HCT116 (cell line): ENCODE results near the gene GUCA2A. TPM values are rescaled to one million over a fixed set of nuclear protein-coding genes. Genes with fewer than 3 reads are reported as not detected.

Experiments
- ATAC-seq: fragments of 200-7000 bp; cut with Tn5 transposase; 2 replicates; pipeline ENCODE4 v1.9.1; 2020; ENCODE audit warnings: mild to moderate bottlenecking, moderate library complexity
- BruUV-seq: library from RNA; stranded (reverse); fragments of 400-500 nt; replicated peaks from 2 replicates; lab custom pipeline; 2021; lab: Mats Ljungman, UMichigan
- CTCF ChIA-PET: fragments of 300-600 bp; sonication (Branson Sonifier 250); formaldehyde crosslinking; loops from one replicate; lab custom pipeline; 2021; ENCODE audit warnings: antibody characterized with exemption; lab: Charles Lee
- POLR2A ChIA-PET: fragments of 300-600, 350-600 bp; sonication (Branson Sonifier 250); formaldehyde crosslinking; loops from one replicate; lab custom pipeline; 2021; ENCODE audit warnings: antibody characterized with exemption; lab: Charles Lee
- RAD21 ChIA-PET, 2 experiments: fragments of 300-600 bp; sonication (Branson Sonifier 250); formaldehyde crosslinking; loops; one replicate each; lab custom pipeline; 2023; ENCODE audit warnings: low total read pairs in 2 of 2; ENCODE audit not compliant: uncharacterized antibody in 2 of 2, unreplicated experiment in 2 of 2, low non-redundant PET in 1 of 2; lab: Charles Lee
- DNase-seq: peaks from one replicate; pipeline ENCODE4 v3.0.0-alpha.2; 2010; ENCODE audit warnings: low read depth, low spot score
- H2AFZ ChIP-seq: fragments of 200-600 bp; shearing (Covaris generic), sonication (generic); 2 replicates; pipeline ENCODE4 v1.6.1; 2017; ENCODE audit warnings: low read depth, mixed run types, mixed read lengths, antibody characterized with exemption, low read length; ENCODE audit not compliant: poor library complexity, severe bottlenecking
- H3K27ac ChIP-seq: 2 replicates; pipeline ENCODE4 v1.5.1; 2012; ENCODE audit warnings: low read depth, low read length
- H3K27me3 ChIP-seq: fragments of 200-600 bp; sonication (generic); 2 replicates; pipeline ENCODE4 v1.6.1; 2016; ENCODE audit warnings: mixed run types, low read length, mixed read lengths; ENCODE audit not compliant: insufficient read depth
- H3K36me3 ChIP-seq, 2 experiments: fragments of 200-500 bp in 1 of 2; fragments of 200-600 bp in 1 of 2; sonication (Bioruptor generic) in 1 of 2; sonication (generic) in 1 of 2; 2 replicates each; pipeline versions ENCODE4 v1.5.1 to v1.6.1; 2014 to 2016; ENCODE audit warnings: low read length in 2 of 2, inconsistent platforms in 1 of 2, mixed read lengths in 1 of 2, mixed run types in 1 of 2; ENCODE audit not compliant: insufficient read depth in 2 of 2, control insufficient read depth in 1 of 2
- H3K4me1 ChIP-seq, 2 experiments: fragments of 200-600 bp in 1 of 2; sonication (generic) in 1 of 2; 2 replicates each; pipeline versions ENCODE4 v1.5.1 to v1.6.1; 2012 to 2017; ENCODE audit warnings: low read length in 2 of 2, inconsistent platforms in 1 of 2, mild to moderate bottlenecking in 1 of 2, mixed read lengths in 1 of 2, mixed run types in 1 of 2, moderate library complexity in 1 of 2; ENCODE audit not compliant: insufficient read depth in 2 of 2, control insufficient read depth in 1 of 2
- H3K4me2 ChIP-seq: fragments of 200-600 bp; sonication (generic); 2 replicates; pipeline ENCODE4 v1.6.1; 2017; ENCODE audit warnings: mixed run types, low read length, mixed read lengths
- H3K4me3 ChIP-seq, 2 experiments: fragments of 200-600 bp in 1 of 2; sonication (generic) in 1 of 2; replicated peaks in 1 of 2; 2 replicates each; pipeline ENCODE4 v1.5.1; 2011 to 2016; ENCODE audit warnings: low read length in 2 of 2, control low read depth in 1 of 2, low read depth in 1 of 2, mild to moderate bottlenecking in 1 of 2, mixed read lengths in 1 of 2, mixed run types in 1 of 2
- H3K79me2 ChIP-seq: fragments of 200-600 bp; sonication (generic); 2 replicates; pipeline ENCODE4 v1.6.1; 2017; ENCODE audit warnings: mild to moderate bottlenecking, mixed run types, low read length, moderate library complexity, mixed read lengths; ENCODE audit not compliant: insufficient read depth
- H3K9ac ChIP-seq: fragments of 200-600 bp; sonication (generic); 2 replicates; pipeline ENCODE4 v1.6.1; 2016; ENCODE audit warnings: low read length, mixed read lengths
- H3K9me2 ChIP-seq: fragments of 200-600 bp; sonication (generic), shearing (Covaris generic); 2 replicates; pipeline ENCODE4 v1.6.1; 2017; ENCODE audit warnings: mixed run types, mild to moderate bottlenecking, moderate library complexity; ENCODE audit not compliant: insufficient read depth
- H3K9me3 ChIP-seq, 2 experiments: fragments of 200-500 bp in 1 of 2; fragments of 200-600 bp in 1 of 2; sonication (Bioruptor generic) in 1 of 2; sonication (generic) in 1 of 2; 2 replicates each; pipeline ENCODE4 v1.6.1; 2014 to 2017; ENCODE audit warnings: low read length in 2 of 2, mixed read lengths in 2 of 2, inconsistent platforms in 1 of 2, low read depth in 1 of 2, mild to moderate bottlenecking in 1 of 2, mixed run types in 1 of 2, moderate library complexity in 1 of 2; ENCODE audit not compliant: control insufficient read depth in 1 of 2, insufficient read depth in 1 of 2
- H4K20me1 ChIP-seq: fragments of 200-600 bp; sonication (generic), shearing (Covaris generic); 2 replicates; pipeline ENCODE4 v1.6.1; 2017; ENCODE audit warnings: mixed run types, mild to moderate bottlenecking, moderate library complexity; ENCODE audit not compliant: insufficient read depth
- ATF3 ChIP-seq: IDR thresholded peaks from 2 replicates; pipeline ENCODE4 v1.6.1; 2012
- CBX3 ChIP-seq: IDR thresholded peaks from 2 replicates; pipeline ENCODE4 v1.6.1; 2012; ENCODE audit warnings: low read depth
- CTCF ChIP-seq, 3 experiments: fragments of 200-600 bp in 1 of 3; sonication (generic) in 1 of 3; IDR thresholded peaks in 2 of 3; conservative IDR thresholded peaks in 1 of 3; 2 replicates each; pipeline ENCODE4 v1.5.1; 2012 to 2017; ENCODE audit warnings: low read depth in 2 of 3, low read length in 2 of 3, antibody characterized with exemption in 1 of 3, borderline replicate concordance in 1 of 3, control low read depth in 1 of 3, mild to moderate bottlenecking in 1 of 3, mixed read lengths in 1 of 3, mixed run types in 1 of 3, moderate library complexity in 1 of 3; ENCODE audit not compliant: insufficient read depth in 1 of 3
- EGR1 ChIP-seq: IDR thresholded peaks from 2 replicates; pipeline ENCODE4 v1.6.1; 2012; ENCODE audit warnings: low read depth
- ELF1 ChIP-seq: IDR thresholded peaks from 2 replicates; pipeline ENCODE4 v1.6.1; 2012; ENCODE audit warnings: low read depth, borderline replicate concordance
- EZH2phosphoT487 ChIP-seq: fragments of 200-600 bp; IDR thresholded peaks from 2 replicates; pipeline ENCODE4 v1.6.1; 2018; ENCODE audit warnings: antibody characterized with exemption, borderline replicate concordance
- FOSL1 ChIP-seq: IDR thresholded peaks from 2 replicates; pipeline ENCODE4 v1.6.1; 2012; ENCODE audit warnings: low read depth
- JUND ChIP-seq: IDR thresholded peaks from 2 replicates; pipeline ENCODE4 v1.6.1; 2012
- MAX ChIP-seq: IDR thresholded peaks from 2 replicates; pipeline ENCODE4 v1.6.1; 2012
- RAD21 ChIP-seq: IDR thresholded peaks from 2 replicates; pipeline ENCODE4 v1.6.1; 2012; ENCODE audit warnings: low read depth, mild to moderate bottlenecking
- SP1 ChIP-seq: IDR thresholded peaks from 2 replicates; pipeline ENCODE4 v1.6.1; 2012; ENCODE audit warnings: low read depth
- TCF7L2 ChIP-seq: IDR thresholded peaks from 2 replicates; pipeline ENCODE4 v1.7.0; 2011; ENCODE audit warnings: borderline replicate concordance, inconsistent platforms; ENCODE audit not compliant: insufficient read depth, insufficient read length; ENCODE audit errors: extremely low read depth
- intact Hi-C: fragments of 100-400 bp; cut with micrococcal nuclease; formaldehyde crosslinking; loops from 2 replicates; pipeline ENCODE4 v1.10.0; 2022
- total RNA-seq: library from RNA; stranded (reverse); gene quantifications from one replicate; pipeline ENCODE4 v1.2.1, GENCODE V29; 2021; ENCODE audit not compliant: unreplicated experiment

GUCA2A gene
- total RNA-seq, 1 experiment from 2014 or later = not detected

GRCh38 chr1:42157667-42158066, 6.9 kb downstream of the GUCA2A start:
- Histone ChIP-seq H3K9me3 (no peaks in the 10 kb centered on the region), H3K4me2 (no peak overlapping the region), H3K4me1 (no peaks in the 10 kb centered on the region), H3K27me3 (no peaks in the 10 kb centered on the region), H3K27ac (no peak overlapping the region), H3K9me2 (no peaks in the 10 kb centered on the region), H3K79me2 (no peaks in the 10 kb centered on the region), H3K9ac (no peak overlapping the region), H3K4me3 (no peak overlapping the region), H2AFZ (peak overlapping the region; percentile 84), H3K36me3 (no peaks in the 10 kb centered on the region), H4K20me1 (no peaks in the 10 kb centered on the region)
- RAD21 ChIA-PET = no interaction called here
- ATAC-seq = peak; percentile 85
- intact Hi-C loops = no loop called here
- DNase-seq = peak; percentile 31
- TF ChIP-seq FOSL1 = no peak
- no peak for TF ChIP-seq JUND
- TF ChIP-seq RAD21 = peak; percentile 53
- peak; percentile 68 for TF ChIP-seq MAX
- TF ChIP-seq CTCF (IDR thresholded peaks at IDR 0.05 in 2 of 3, conservative IDR thresholded peaks at IDR 0.05 in 1 of 3; ENCODE audit: borderline replicate concordance in 1 of 3, insufficient read depth in 1 of 3, low read depth in 2 of 3, low read length in 2 of 3) = peak; percentile 20 to 29 (median 21); a peak in 4 of 6 replicates
- POLR2A ChIA-PET = no interaction called here
- CTCF ChIA-PET = no interaction called here
- BruUV-seq = no TSS peak

GRCh38 chr1:42155362-42155761, 9.2 kb downstream of the GUCA2A start:
- Histone ChIP-seq H3K9me3 (no peaks in the 10 kb centered on the region), H4K20me1 (no peaks in the 10 kb centered on the region), H3K27ac (no peak overlapping the region), H3K36me3 (no peaks in the 10 kb centered on the region), H3K4me1 (no peaks in the 10 kb centered on the region), H3K4me3 (no peak overlapping the region), H3K27me3 (no peaks in the 10 kb centered on the region), H3K4me2 (no peak overlapping the region), H3K9ac (no peak overlapping the region), H3K79me2 (no peaks in the 10 kb centered on the region), H3K9me2 (no peaks in the 10 kb centered on the region), H2AFZ (no peak overlapping the region)
- TF ChIP-seq EZH2phosphoT487 = no peak
- no peak for TF ChIP-seq CTCF (IDR thresholded peaks at IDR 0.05 in 2 of 3, conservative IDR thresholded peaks at IDR 0.05 in 1 of 3; ENCODE audit: borderline replicate concordance in 1 of 3, insufficient read depth in 1 of 3, low read depth in 2 of 3, low read length in 2 of 3)
- no peak for TF ChIP-seq TCF7L2
- no peak for TF ChIP-seq CBX3
- TF ChIP-seq ELF1 = no peak
- no peak for TF ChIP-seq SP1
- no peak for TF ChIP-seq EGR1
- TF ChIP-seq RAD21 = no peak
- TF ChIP-seq ATF3 = no peak
- no TSS peak for BruUV-seq
- intact Hi-C loops = no loop called here
- no peak for DNase-seq
- ChIA-PET POLR2A (no interaction called here), RAD21 (no interaction called here), CTCF (no interaction called here)
- ATAC-seq = no peak
